Gastroesophageal sphincter (tissue), 3 donors: ENCODE data around the gene USP6.
"Not testable (repeated sequence)": the region's sequence is repeated elsewhere in the genome, so short reads cannot be mapped to it uniquely, and the experiment has no call there.

Experiments used
- CTCF ChIP-seq, 4 experiments: fragments of 200-600 bp in 2 of 4; fragments of 450-650 bp in 2 of 4; sonication (generic) in 1 of 4; IDR thresholded peaks; one replicate each; pipeline ENCODE4 v1.5.1; 2017 to 2019; ENCODE audit warnings: antibody characterized with exemption in 4 of 4, mild to moderate bottlenecking in 2 of 4, moderate library complexity in 2 of 4
- EP300 ChIP-seq: sonication (generic); formaldehyde crosslinking; IDR thresholded peaks from one replicate; pipeline ENCODE4 v1.6.1; 2017; ENCODE audit warnings: antibody characterized with exemption, mild to moderate bottlenecking
- POLR2A ChIP-seq, 2 donors: fragments of 450-650 bp; IDR thresholded peaks; one replicate each; pipeline ENCODE4 v1.6.1; 2017; ENCODE audit warnings: antibody characterized with exemption in 2 of 2, mild to moderate bottlenecking in 2 of 2, moderate library complexity in 1 of 2
- POLR2AphosphoS5 ChIP-seq: sonication (generic); formaldehyde crosslinking; IDR thresholded peaks from one replicate; pipeline ENCODE4 v1.6.1; 2017; ENCODE audit warnings: antibody characterized with exemption

- not testable (repeated sequence) for TF ChIP-seq POLR2A (IDR thresholded peaks at IDR 0.05); CTCF (IDR thresholded peaks at IDR 0.05); POLR2AphosphoS5; EP300
Measured at GRCh38 chr17:5130687-5131086, 14.9 kb downstream of the USP6 start.
